Astrocyte (in vitro differentiated cells and primary cell): Measurements from ENCODE around the gene GP1BA. TPM values are rescaled to one million over a fixed set of nuclear protein-coding genes. Genes with fewer than 3 reads are reported as not detected.
A peak's percentile ranks its signal among the peaks of the same experiment; 100 is the strongest.

Experiments
- DNase-seq: peaks from one replicate; pipeline ENCODE4 v3.0.0-alpha.2; 2010; ENCODE audit warnings: low read depth
- FAIRE-seq: peaks from 2 replicates; lab custom pipeline; 2011; peaks lifted over from hg19 to GRCh38; lab: Jason Lieb, UNC
- H2AFZ ChIP-seq: 2 replicates; pipeline ENCODE4 v1.6.0; 2012; ENCODE audit warnings: low read depth, low read length, inconsistent platforms
- H3K27ac ChIP-seq: 2 replicates; pipeline ENCODE4 v1.5.1; 2011; ENCODE audit warnings: low read depth, low read length, inconsistent platforms
- H3K27me3 ChIP-seq: 2 replicates; pipeline ENCODE4 v1.6.0; 2011; ENCODE audit warnings: low read length, inconsistent platforms; ENCODE audit not compliant: insufficient read depth
- H3K36me3 ChIP-seq: 2 replicates; pipeline ENCODE4 v1.5.1; 2011; ENCODE audit warnings: low read length, inconsistent platforms; ENCODE audit not compliant: insufficient read depth
- H3K4me1 ChIP-seq: 2 replicates; pipeline ENCODE4 v1.5.1; 2011; ENCODE audit warnings: low read length, inconsistent platforms; ENCODE audit not compliant: insufficient read depth
- H3K4me2 ChIP-seq: 2 replicates; pipeline ENCODE4 v1.6.0; 2012; ENCODE audit warnings: low read length, inconsistent platforms
- H3K4me3 ChIP-seq: 2 replicates; pipeline ENCODE4 v1.5.1; 2011; ENCODE audit warnings: low read depth, mild to moderate bottlenecking, low read length, inconsistent platforms; ENCODE audit not compliant: insufficient read depth
- H3K79me2 ChIP-seq: 2 replicates; pipeline ENCODE4 v1.6.0; 2012; ENCODE audit warnings: mild to moderate bottlenecking, low read length, inconsistent platforms; ENCODE audit not compliant: insufficient read depth
- H3K9ac ChIP-seq: 2 replicates; pipeline ENCODE4 v1.6.0; 2012; ENCODE audit warnings: mild to moderate bottlenecking, low read length, inconsistent platforms
- H3K9me3 ChIP-seq: 2 replicates; pipeline ENCODE4 v1.5.1; 2012; ENCODE audit warnings: low read depth, mild to moderate bottlenecking, low read length, inconsistent platforms; ENCODE audit not compliant: insufficient read depth
- H4K20me1 ChIP-seq: 2 replicates; pipeline ENCODE4 v1.6.0; 2012; ENCODE audit warnings: low read length, inconsistent platforms; ENCODE audit not compliant: insufficient read depth
- H3K27ac Mint-ChIP-seq: one replicate; pipeline ENCODE4 v1.8.0; 2021; ENCODE audit warnings: mild to moderate bottlenecking, mixed read lengths; ENCODE audit not compliant: unreplicated experiment
- H3K27me3 Mint-ChIP-seq: one replicate; pipeline ENCODE4 v1.8.0; 2021; ENCODE audit warnings: low read depth, mixed read lengths; ENCODE audit not compliant: unreplicated experiment
- H3K36me3 Mint-ChIP-seq: one replicate; pipeline ENCODE4 v1.8.0; 2021; ENCODE audit warnings: low read depth, mixed read lengths; ENCODE audit not compliant: unreplicated experiment
- H3K4me1 Mint-ChIP-seq: one replicate; pipeline ENCODE4 v1.8.0; 2021; ENCODE audit warnings: low read depth, mixed read lengths; ENCODE audit not compliant: unreplicated experiment
- H3K4me3 Mint-ChIP-seq: one replicate; pipeline ENCODE4 v1.8.0; 2021; ENCODE audit warnings: mild to moderate bottlenecking, moderate library complexity, mixed read lengths; ENCODE audit not compliant: unreplicated experiment
- H3K9me3 Mint-ChIP-seq: one replicate; pipeline ENCODE4 v1.8.0; 2021; ENCODE audit warnings: mild to moderate bottlenecking, mixed read lengths; ENCODE audit not compliant: unreplicated experiment
- EZH2 ChIP-seq: IDR thresholded peaks from 2 replicates; pipeline ENCODE4 v1.6.1; 2012; ENCODE audit warnings: mild to moderate bottlenecking, low read length, inconsistent platforms; ENCODE audit not compliant: insufficient read depth
- total RNA-seq: library from RNA; stranded (reverse); gene quantifications from 2 replicates; pipeline ENCODE4 v1.2.1, GENCODE V29; 2021
- TF ChIP-seq, protein P1 (sequence below): IDR thresholded peaks from 2 replicates; pipeline ENCODE4 v1.5.1; 2011; ENCODE audit warnings: low read depth, mild to moderate bottlenecking, inconsistent platforms, low read length, moderate library complexity; ENCODE audit not compliant: insufficient read depth

Gene GP1BA
- total RNA-seq, 1 donor from 2014 or later = 0.09 TPM

DNA sequence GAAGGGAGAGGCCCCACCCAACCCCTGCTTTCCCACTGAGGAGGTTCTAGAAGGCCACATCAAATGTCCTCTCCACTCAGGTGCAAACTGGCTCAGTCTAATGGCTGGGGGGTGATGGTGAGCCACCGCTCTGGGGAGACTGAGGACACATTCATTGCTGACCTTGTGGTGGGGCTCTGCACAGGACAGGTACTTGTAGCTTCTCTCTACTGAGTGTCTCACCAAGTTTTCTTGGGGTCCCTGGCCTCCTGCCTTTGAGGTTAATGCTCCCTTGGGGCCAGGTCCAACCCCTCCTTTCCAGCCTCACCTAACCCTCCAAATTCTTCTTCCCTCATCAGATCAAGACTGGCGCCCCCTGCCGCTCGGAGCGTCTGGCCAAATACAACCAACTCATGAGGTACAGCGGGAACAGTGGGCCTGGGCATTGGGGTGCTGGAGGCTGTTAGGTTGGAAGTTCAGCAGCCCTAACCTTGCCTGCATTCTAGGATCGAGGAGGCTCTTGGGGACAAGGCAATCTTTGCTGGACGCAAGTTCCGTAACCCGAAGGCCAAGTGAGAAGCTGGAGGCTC is 24.5 kb downstream of the GP1BA start:
- H3K36me3 Mint-ChIP-seq = peaks cover 22% of the 10 kb centered on the region
- no peak overlapping the region for H3K4me3 Mint-ChIP-seq
- H3K27me3 Mint-ChIP-seq = no peaks in the 10 kb centered on the region
- Histone ChIP-seq H3K9ac (no peak overlapping the region), H3K79me2 (no peaks in the 10 kb centered on the region), H3K27ac (no peak overlapping the region), H3K4me2 (no peak overlapping the region), H3K4me3 (no peak overlapping the region), H3K4me1 (peaks cover 14% of the 10 kb centered on the region), H4K20me1 (no peaks in the 10 kb centered on the region), H3K36me3 (peaks cover 5% of the 10 kb centered on the region), H3K9me3 (no peaks in the 10 kb centered on the region), H2AFZ (no peak overlapping the region), H3K27me3 (no peaks in the 10 kb centered on the region)
- H3K27ac Mint-ChIP-seq = no peak overlapping the region
- TF ChIP-seq EZH2 = no peak
- TF ChIP-seq, protein P1, sequence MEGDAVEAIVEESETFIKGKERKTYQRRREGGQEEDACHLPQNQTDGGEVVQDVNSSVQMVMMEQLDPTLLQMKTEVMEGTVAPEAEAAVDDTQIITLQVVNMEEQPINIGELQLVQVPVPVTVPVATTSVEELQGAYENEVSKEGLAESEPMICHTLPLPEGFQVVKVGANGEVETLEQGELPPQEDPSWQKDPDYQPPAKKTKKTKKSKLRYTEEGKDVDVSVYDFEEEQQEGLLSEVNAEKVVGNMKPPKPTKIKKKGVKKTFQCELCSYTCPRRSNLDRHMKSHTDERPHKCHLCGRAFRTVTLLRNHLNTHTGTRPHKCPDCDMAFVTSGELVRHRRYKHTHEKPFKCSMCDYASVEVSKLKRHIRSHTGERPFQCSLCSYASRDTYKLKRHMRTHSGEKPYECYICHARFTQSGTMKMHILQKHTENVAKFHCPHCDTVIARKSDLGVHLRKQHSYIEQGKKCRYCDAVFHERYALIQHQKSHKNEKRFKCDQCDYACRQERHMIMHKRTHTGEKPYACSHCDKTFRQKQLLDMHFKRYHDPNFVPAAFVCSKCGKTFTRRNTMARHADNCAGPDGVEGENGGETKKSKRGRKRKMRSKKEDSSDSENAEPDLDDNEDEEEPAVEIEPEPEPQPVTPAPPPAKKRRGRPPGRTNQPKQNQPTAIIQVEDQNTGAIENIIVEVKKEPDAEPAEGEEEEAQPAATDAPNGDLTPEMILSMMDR = peak; percentile 2
- FAIRE-seq = no peak
- peaks cover 20% of the 10 kb centered on the region for H3K4me1 Mint-ChIP-seq
- no peak for DNase-seq
- H3K9me3 Mint-ChIP-seq = no peaks in the 10 kb centered on the region

DNA sequence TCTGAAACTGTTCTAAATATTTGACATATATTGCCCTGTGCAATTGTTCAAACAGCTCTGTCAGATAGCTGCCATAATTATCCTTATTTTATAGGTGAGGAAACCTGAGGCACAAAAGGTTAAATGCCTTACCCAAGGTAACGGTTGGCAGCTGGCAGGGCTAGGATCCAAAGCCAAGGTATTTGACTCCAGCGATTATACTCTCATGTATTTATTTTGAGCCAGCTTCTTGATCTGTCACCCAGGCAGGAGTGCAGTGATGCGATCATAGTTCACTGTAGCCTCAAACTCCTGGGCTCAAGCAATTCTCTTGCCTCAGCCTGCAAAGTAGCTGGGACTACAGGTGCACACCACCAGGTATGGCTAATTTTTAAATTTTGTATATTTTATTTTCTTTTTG is 26.0 kb downstream of the GP1BA start:
- peaks cover 22% of the 10 kb centered on the region for H3K36me3 Mint-ChIP-seq
- peaks cover 13% of the 10 kb centered on the region for H3K4me1 Mint-ChIP-seq
- no peaks in the 10 kb centered on the region for H3K27me3 ChIP-seq
- no peak overlapping the region for H3K27ac Mint-ChIP-seq
- no peak for DNase-seq
- H3K27ac ChIP-seq = no peak overlapping the region
- no peak overlapping the region for H2AFZ ChIP-seq
- H3K9ac ChIP-seq = no peak overlapping the region
- H3K79me2 ChIP-seq = no peaks in the 10 kb centered on the region
- no peaks in the 10 kb centered on the region for H4K20me1 ChIP-seq
- no peaks in the 10 kb centered on the region for H3K9me3 Mint-ChIP-seq
- no peak for FAIRE-seq
- H3K4me3 Mint-ChIP-seq = no peak overlapping the region
- peaks cover 9% of the 10 kb centered on the region for H3K4me1 ChIP-seq
- H3K36me3 ChIP-seq = peaks cover 8% of the 10 kb centered on the region
- no peak overlapping the region for H3K4me3 ChIP-seq
- H3K9me3 ChIP-seq = no peaks in the 10 kb centered on the region
- H3K27me3 Mint-ChIP-seq = no peaks in the 10 kb centered on the region
- H3K4me2 ChIP-seq = no peak overlapping the region
- TF ChIP-seq, protein P1 = no peak
- no peak for TF ChIP-seq EZH2

DNA sequence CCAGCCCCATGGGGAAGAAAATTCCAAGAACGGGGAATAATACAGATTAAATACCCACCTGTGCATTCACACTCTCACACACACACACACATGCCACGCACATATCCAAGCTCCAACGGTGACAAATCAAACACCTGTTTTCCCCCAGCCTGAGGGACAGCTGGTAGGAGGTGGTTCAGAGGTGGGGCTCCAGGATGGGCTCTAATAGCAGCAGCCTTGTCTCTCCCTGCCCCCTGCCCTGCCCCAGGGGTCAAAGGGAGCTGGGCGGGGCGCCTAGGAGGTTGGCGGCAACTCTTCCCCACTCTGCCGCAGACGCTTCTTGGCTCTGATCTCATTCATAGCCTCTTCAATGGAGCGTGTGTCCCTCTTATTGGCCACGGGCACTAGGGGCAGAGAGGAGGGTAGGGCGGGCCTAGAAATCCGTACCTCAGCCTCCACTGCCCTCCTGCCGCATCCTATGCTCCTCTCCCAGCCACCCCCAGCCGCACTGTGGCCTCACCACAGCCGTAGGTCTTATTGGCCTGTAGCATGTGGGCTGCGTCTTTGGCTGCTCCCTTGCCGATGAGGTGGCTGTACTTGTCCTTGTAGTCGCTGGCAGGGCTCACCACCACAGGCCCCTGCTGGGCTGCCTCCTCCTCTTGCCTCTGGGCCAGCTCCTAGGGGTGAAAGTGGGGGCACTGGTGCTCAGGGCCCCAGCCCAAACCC is 27.3 kb downstream of the GP1BA start:
- Histone ChIP-seq H4K20me1 (peaks cover 4% of the 10 kb centered on the region), H3K27ac (no peak overlapping the region), H3K4me1 (no peaks in the 10 kb centered on the region), H3K79me2 (no peaks in the 10 kb centered on the region), H3K9me3 (no peaks in the 10 kb centered on the region), H3K4me2 (no peak overlapping the region), H3K36me3 (peaks cover 8% of the 10 kb centered on the region), H3K4me3 (no peak overlapping the region), H2AFZ (no peak overlapping the region), H3K27me3 (no peaks in the 10 kb centered on the region), H3K9ac (no peak overlapping the region)
- peaks cover 24% of the 10 kb centered on the region for H3K36me3 Mint-ChIP-seq
- H3K4me3 Mint-ChIP-seq = no peak overlapping the region
- DNase-seq = no peak
- no peaks in the 10 kb centered on the region for H3K4me1 Mint-ChIP-seq
- H3K27ac Mint-ChIP-seq = no peak overlapping the region
- FAIRE-seq = no peak
- no peaks in the 10 kb centered on the region for H3K27me3 Mint-ChIP-seq
- no peaks in the 10 kb centered on the region for H3K9me3 Mint-ChIP-seq
- no peak for TF ChIP-seq EZH2
- TF ChIP-seq, protein P1 = no peak
